Measurements from ENCODE around the gene PRR5L. TPM values are rescaled to one million over a fixed set of nuclear protein-coding genes. Genes with fewer than 3 reads are reported as not detected.

The PRR5L gene
- total and polyA plus RNA-seq, 4 donors = 28.4 to 30.6 (median 29.7) TPM

DNA sequence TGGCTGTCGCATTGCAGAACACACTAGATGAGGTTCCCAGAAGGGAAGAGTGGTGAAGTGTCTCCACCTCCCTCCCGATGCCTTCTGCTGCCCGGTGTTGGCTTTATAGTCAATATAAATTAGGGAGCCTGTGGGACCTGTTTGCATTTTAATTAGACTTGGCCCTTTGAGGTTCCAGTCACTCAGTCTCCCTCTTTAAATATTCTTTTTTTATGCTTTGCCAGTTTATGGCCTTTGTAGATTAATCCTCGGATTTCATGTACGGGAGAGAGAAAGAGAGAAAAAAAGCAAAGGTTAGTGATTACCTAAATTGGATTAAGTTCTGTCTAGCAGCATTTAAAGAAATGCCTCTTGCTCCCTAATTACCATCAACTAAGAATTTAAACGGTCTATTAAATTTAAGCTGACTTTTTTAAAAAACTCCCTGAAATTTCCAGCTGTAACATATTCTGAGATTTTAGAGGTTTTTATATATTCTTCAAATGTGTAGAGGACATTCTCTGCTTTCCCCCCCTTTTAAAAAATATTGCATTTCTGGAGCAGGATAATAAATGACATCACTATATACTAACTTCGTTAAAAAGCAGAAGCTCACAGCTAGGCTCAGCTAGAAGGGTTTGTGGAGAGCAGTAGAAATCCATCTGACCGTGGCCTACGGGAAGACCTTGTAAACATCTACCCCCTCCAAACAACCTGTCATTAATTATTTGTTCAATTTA, 84.4 kb downstream of the PRR5L start:
- Histone ChIP-seq H3K4me1 (ENCODE audit: control insufficient read depth, insufficient read depth, low read length) (peaks cover 30% of the 10 kb centered on the region), H3K4me3 (ENCODE audit: low read depth, low read length) (no peak overlapping the region), H3K36me3 (ENCODE audit: control insufficient read depth, insufficient read depth, low read length) (no peaks in the 10 kb centered on the region), H3K9me3 (ENCODE audit: control insufficient read depth, insufficient read depth, low read length) (no peaks in the 10 kb centered on the region), H3K27me3 (ENCODE audit: control insufficient read depth, insufficient read depth, low read length) (peaks cover 24% of the 10 kb centered on the region), H3K27ac (ENCODE audit: low read depth, low read length) (no peak overlapping the region)
- peak in 1 of 6 donors; percentile 25 for DNase-seq (ENCODE audit: low read depth in 4 of 6, low spot score in 6 of 6)
- WGBS (ENCODE audit: insufficient coverage) = 60% methylated on average over 3 of the region's 9 CpGs

DNA sequence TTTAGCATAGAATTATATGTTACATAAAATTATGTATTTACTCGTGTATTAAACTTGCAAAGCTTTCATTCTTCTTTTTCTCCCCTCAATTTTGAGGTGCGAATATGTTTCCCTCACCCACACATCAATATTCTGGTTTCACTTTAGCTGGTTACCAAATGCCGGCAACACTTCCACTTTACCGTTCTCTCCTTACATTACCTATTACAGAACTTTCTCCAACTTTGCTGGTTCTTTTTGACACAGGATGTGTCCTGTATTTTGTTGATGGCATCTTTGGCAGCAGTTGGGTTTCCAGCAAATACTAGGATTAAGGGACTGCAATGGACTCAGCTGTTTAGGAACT, 84.9 kb downstream of the PRR5L start:
- no peak overlapping the region for H3K27ac ChIP-seq (ENCODE audit: low read depth, low read length)
- no peaks in the 10 kb centered on the region for H3K9me3 ChIP-seq (ENCODE audit: control insufficient read depth, insufficient read depth, low read length)
- H3K4me3 ChIP-seq (ENCODE audit: low read depth, low read length) = no peak overlapping the region
- 82% methylated on average over 3 of the region's 4 CpGs for WGBS (ENCODE audit: insufficient coverage)
- DNase-seq (ENCODE audit: low read depth in 4 of 6, low spot score in 6 of 6) = no peak
- H3K4me1 ChIP-seq (ENCODE audit: control insufficient read depth, insufficient read depth, low read length) = peaks cover 27% of the 10 kb centered on the region
- H3K27me3 ChIP-seq (ENCODE audit: control insufficient read depth, insufficient read depth, low read length) = peaks cover 21% of the 10 kb centered on the region
- no peaks in the 10 kb centered on the region for H3K36me3 ChIP-seq (ENCODE audit: control insufficient read depth, insufficient read depth, low read length)

- WGBS (ENCODE audit: insufficient coverage) = no CpG with 5 or more reads among the region's 1 CpG
- no peak for DNase-seq (ENCODE audit: low read depth in 4 of 6, low spot score in 6 of 6)
- Histone ChIP-seq H3K4me3 (ENCODE audit: low read depth, low read length) (no peak overlapping the region), H3K36me3 (ENCODE audit: control insufficient read depth, insufficient read depth, low read length) (no peaks in the 10 kb centered on the region), H3K27me3 (ENCODE audit: control insufficient read depth, insufficient read depth, low read length) (no peaks in the 10 kb centered on the region), H3K27ac (ENCODE audit: low read depth, low read length) (no peak overlapping the region), H3K9me3 (ENCODE audit: control insufficient read depth, insufficient read depth, low read length) (no peaks in the 10 kb centered on the region), H3K4me1 (ENCODE audit: control insufficient read depth, insufficient read depth, low read length) (peaks cover 7% of the 10 kb centered on the region)
These were observed 87.1 kb downstream of the PRR5L start for GRCh38 chr11:36383195-36383594.

GRCh38 chr11:36385121-36385970, 89.3 kb downstream of the PRR5L start:
- Histone ChIP-seq H3K27ac (ENCODE audit: low read depth, low read length) (no peak overlapping the region), H3K27me3 (ENCODE audit: control insufficient read depth, insufficient read depth, low read length) (no peaks in the 10 kb centered on the region), H3K4me1 (ENCODE audit: control insufficient read depth, insufficient read depth, low read length) (peaks cover 9% of the 10 kb centered on the region), H3K4me3 (ENCODE audit: low read depth, low read length) (no peak overlapping the region), H3K9me3 (ENCODE audit: control insufficient read depth, insufficient read depth, low read length) (no peaks in the 10 kb centered on the region), H3K36me3 (ENCODE audit: control insufficient read depth, insufficient read depth, low read length) (no peaks in the 10 kb centered on the region)
- WGBS (ENCODE audit: insufficient coverage) = 42% methylated on average over 3 of the region's 9 CpGs
- DNase-seq (ENCODE audit: low read depth in 4 of 6, low spot score in 6 of 6) = no peak

- Histone ChIP-seq H3K9me3 (ENCODE audit: control insufficient read depth, insufficient read depth, low read length) (no peaks in the 10 kb centered on the region), H3K4me1 (ENCODE audit: control insufficient read depth, insufficient read depth, low read length) (peaks cover 15% of the 10 kb centered on the region), H3K27ac (ENCODE audit: low read depth, low read length) (no peak overlapping the region), H3K4me3 (ENCODE audit: low read depth, low read length) (no peak overlapping the region), H3K36me3 (ENCODE audit: control insufficient read depth, insufficient read depth, low read length) (no peaks in the 10 kb centered on the region), H3K27me3 (ENCODE audit: control insufficient read depth, insufficient read depth, low read length) (no peaks in the 10 kb centered on the region)
- WGBS (ENCODE audit: insufficient coverage) = 60% methylated on average over 2 of the region's 3 CpGs
- DNase-seq (ENCODE audit: low read depth in 4 of 6, low spot score in 6 of 6) = no peak
These were observed 90.3 kb downstream of the PRR5L start for GRCh38 chr11:36386411-36386810.

DNA sequence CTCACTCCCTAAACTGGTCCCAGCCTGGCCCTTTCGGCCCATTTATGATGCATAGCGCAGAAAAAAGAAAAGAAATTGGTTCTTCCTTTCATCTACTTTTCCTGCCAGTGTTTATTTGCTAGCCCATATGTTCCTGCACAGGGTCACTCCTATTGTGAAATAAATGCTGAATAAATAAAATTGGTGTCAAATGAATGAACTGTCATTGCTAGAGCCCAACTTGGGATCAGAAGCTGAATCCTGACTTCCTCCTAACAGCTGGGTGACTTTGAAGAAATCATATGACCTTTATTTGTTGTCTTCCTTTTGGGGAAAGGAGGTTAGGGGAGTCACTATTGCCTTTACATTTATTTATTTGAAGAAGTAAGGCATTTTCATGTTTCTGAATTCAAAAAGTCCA, 92.0 kb downstream of the PRR5L start:
- Histone ChIP-seq H3K27me3 (ENCODE audit: control insufficient read depth, insufficient read depth, low read length) (no peaks in the 10 kb centered on the region), H3K4me1 (ENCODE audit: control insufficient read depth, insufficient read depth, low read length) (peaks cover 11% of the 10 kb centered on the region), H3K36me3 (ENCODE audit: control insufficient read depth, insufficient read depth, low read length) (no peaks in the 10 kb centered on the region), H3K4me3 (ENCODE audit: low read depth, low read length) (no peak overlapping the region), H3K9me3 (ENCODE audit: control insufficient read depth, insufficient read depth, low read length) (no peaks in the 10 kb centered on the region), H3K27ac (ENCODE audit: low read depth, low read length) (no peak overlapping the region)
- no peak for DNase-seq (ENCODE audit: low read depth in 4 of 6, low spot score in 6 of 6)
- 83% methylated on average over 1 of the region's 2 CpGs for WGBS (ENCODE audit: insufficient coverage)

- no CpG with 5 or more reads among the region's 7 CpGs for WGBS (ENCODE audit: insufficient coverage)
- Histone ChIP-seq H3K36me3 (ENCODE audit: control insufficient read depth, insufficient read depth, low read length) (no peaks in the 10 kb centered on the region), H3K4me1 (ENCODE audit: control insufficient read depth, insufficient read depth, low read length) (peaks cover 8% of the 10 kb centered on the region)
These were observed 92.9 kb downstream of the PRR5L start for GRCh38 chr11:36388951-36389350.

DNA sequence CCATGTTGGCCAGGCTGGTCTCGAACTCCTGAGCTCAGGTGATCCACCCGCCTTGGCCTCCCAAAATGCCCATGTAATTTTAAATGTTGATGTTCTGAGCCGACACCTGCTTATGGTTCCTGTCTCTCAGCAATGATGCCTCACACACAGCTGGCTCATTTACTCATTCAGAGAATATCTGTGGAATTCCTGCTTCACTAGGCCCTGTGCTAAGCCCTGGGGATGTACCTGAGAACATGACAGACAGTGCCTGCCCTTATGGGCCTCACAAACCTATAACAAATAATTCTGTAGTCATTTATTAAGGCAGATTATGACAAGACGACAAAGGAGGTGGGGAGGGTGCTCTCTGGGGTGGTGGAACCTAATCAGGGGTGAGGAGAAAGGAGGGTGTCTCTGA, 93.7 kb downstream of the PRR5L start:
- H3K4me3 ChIP-seq (ENCODE audit: low read depth, low read length) = no peak overlapping the region
- DNase-seq (ENCODE audit: low read depth in 4 of 6, low spot score in 6 of 6) = no peak
- no peaks in the 10 kb centered on the region for H3K27me3 ChIP-seq (ENCODE audit: control insufficient read depth, insufficient read depth, low read length)
- no peak overlapping the region for H3K27ac ChIP-seq (ENCODE audit: low read depth, low read length)
- no peaks in the 10 kb centered on the region for H3K36me3 ChIP-seq (ENCODE audit: control insufficient read depth, insufficient read depth, low read length)
- peaks cover 8% of the 10 kb centered on the region for H3K4me1 ChIP-seq (ENCODE audit: control insufficient read depth, insufficient read depth, low read length)
- WGBS (ENCODE audit: insufficient coverage) = 90% methylated on average over 2 of the region's 4 CpGs
- no peaks in the 10 kb centered on the region for H3K9me3 ChIP-seq (ENCODE audit: control insufficient read depth, insufficient read depth, low read length)

More at GRCh38 chr11:36388951-36389350, 92.9 kb downstream of the PRR5L start:
- Histone ChIP-seq H3K27ac (ENCODE audit: low read depth, low read length) (no peak overlapping the region), H3K4me3 (ENCODE audit: low read depth, low read length) (no peak overlapping the region), H3K27me3 (ENCODE audit: control insufficient read depth, insufficient read depth, low read length) (no peaks in the 10 kb centered on the region), H3K9me3 (ENCODE audit: control insufficient read depth, insufficient read depth, low read length) (no peaks in the 10 kb centered on the region)
- DNase-seq (ENCODE audit: low read depth in 4 of 6, low spot score in 6 of 6) = no peak

DNA sequence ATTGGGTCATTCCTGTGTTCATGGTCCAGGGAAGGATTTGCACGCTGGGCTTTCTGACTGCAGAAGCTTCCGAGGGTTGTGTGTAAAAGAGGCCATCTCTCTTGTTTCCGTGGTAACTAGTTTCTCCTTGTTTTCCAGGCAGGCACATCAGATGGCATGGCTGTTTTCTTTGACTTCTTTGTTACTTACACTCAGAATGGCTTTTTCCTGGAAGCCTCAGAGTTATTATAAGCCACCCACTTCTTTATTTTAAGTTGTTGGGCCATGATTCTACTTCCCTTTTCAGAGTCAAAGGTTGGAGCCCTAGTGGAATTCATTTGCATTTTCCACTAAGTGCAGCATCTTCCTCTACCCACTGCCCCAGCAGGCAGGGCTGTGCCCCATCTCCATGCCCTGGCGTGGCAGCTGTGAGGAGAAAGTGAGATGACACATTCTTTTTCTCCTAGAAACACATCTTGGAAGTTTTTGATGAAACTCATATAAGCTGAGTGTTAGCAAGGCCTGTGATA, 94.9 kb downstream of the PRR5L start:
- Histone ChIP-seq H3K27ac (ENCODE audit: low read depth, low read length) (peak overlapping the region; percentile 69), H3K9me3 (ENCODE audit: control insufficient read depth, insufficient read depth, low read length) (no peaks in the 10 kb centered on the region), H3K4me1 (ENCODE audit: control insufficient read depth, insufficient read depth, low read length) (peaks cover 8% of the 10 kb centered on the region), H3K4me3 (ENCODE audit: low read depth, low read length) (no peak overlapping the region), H3K27me3 (ENCODE audit: control insufficient read depth, insufficient read depth, low read length) (no peaks in the 10 kb centered on the region), H3K36me3 (ENCODE audit: control insufficient read depth, insufficient read depth, low read length) (peaks cover 3% of the 10 kb centered on the region)
- DNase-seq (ENCODE audit: low read depth in 4 of 6, low spot score in 6 of 6) = peak in 2 of 6 donors; percentile 77 to 78
- WGBS (ENCODE audit: insufficient coverage) = 0% methylated on average over 2 of the region's 4 CpGs

Measured in spinal cord (tissue), 10 donors.